ENCODE measurements around the gene AEN. TPM values are rescaled to one million over a fixed set of nuclear protein-coding genes. Genes with fewer than 3 reads are reported as not detected.
"Not testable (repeated sequence)": the region's sequence is repeated elsewhere in the genome, so short reads cannot be mapped to it uniquely, and the experiment has no call there.

AEN gene
- total RNA-seq, 4 donors from 2014 or later, result 7.6 to 60.2 (median 25.2) TPM

- no peak for ATAC-seq (ENCODE audit: low FRiP score)
- TF ChIP-seq CTCF (IDR thresholded peaks at IDR 0.05), result no peak
- DNase-seq (ENCODE audit: low spot score), result no peak
Measured at GRCh38 chr15:88630798-88631463, 9.8 kb downstream of the AEN start.

GRCh38 chr15:88631464-88632028, 10.4 kb downstream of the AEN start:
- ATAC-seq (ENCODE audit: low FRiP score), result no peak
- DNase-seq (ENCODE audit: low spot score), result no peak
- TF ChIP-seq CTCF (IDR thresholded peaks at IDR 0.05), result no peak

GRCh38 chr15:88632797-88633196, 11.7 kb downstream of the AEN start:
- ATAC-seq (ENCODE audit: low FRiP score); DNase-seq (ENCODE audit: low spot score): not testable (repeated sequence)

GRCh38 chr15:88634449-88634848, 13.3 kb downstream of the AEN start:
- no peak for DNase-seq (ENCODE audit: low spot score)
- no peak for ATAC-seq (ENCODE audit: low FRiP score)
- TF ChIP-seq CTCF (IDR thresholded peaks at IDR 0.05), result no peak

GRCh38 chr15:88635318-88635717, 14.2 kb downstream of the AEN start:
- no peak for DNase-seq (ENCODE audit: low spot score)
- ATAC-seq (ENCODE audit: low FRiP score), result no peak
- no peak for TF ChIP-seq CTCF (IDR thresholded peaks at IDR 0.05)

- ATAC-seq (ENCODE audit: low FRiP score) (no peak), DNase-seq (ENCODE audit: low spot score) (no peak)
Measured at GRCh38 chr15:88636050-88636449, 14.9 kb downstream of the AEN start.

GRCh38 chr15:88636654-88637053, 15.5 kb downstream of the AEN start:
- ATAC-seq (ENCODE audit: low FRiP score) (no peak), DNase-seq (ENCODE audit: low spot score) (no peak)
- TF ChIP-seq CTCF (IDR thresholded peaks at IDR 0.05), result no peak

More at GRCh38 chr15:88636050-88636449, 14.9 kb downstream of the AEN start:
- TF ChIP-seq CTCF (IDR thresholded peaks at IDR 0.05), result no peak

All from omental fat pad (tissue), 4 donors.